OCI-LY3 (cell line): Measurements from ENCODE around the gene AGBL4.

ENCODE experiments used
- H2AFZ ChIP-seq: fragments of 200-600, 300-600 bp; shearing (Covaris generic); 2 replicates; pipeline ENCODE4 v1.6.0; 2014; ENCODE audit warnings: antibody characterized with exemption, low read depth, low read length
- H3K27ac ChIP-seq: fragments of 200-600, 300-600 bp; sonication (generic); 2 replicates; pipeline ENCODE4 v1.5.1; 2014; ENCODE audit warnings: mild to moderate bottlenecking, low read length, moderate library complexity, mixed read lengths
- H3K27me3 ChIP-seq: fragments of 200-600, 300-600 bp; sonication (generic); 2 replicates; pipeline ENCODE4 v1.6.1; 2014; ENCODE audit warnings: low read depth, low read length, mixed read lengths
- H3K36me3 ChIP-seq: fragments of 200-600, 300-600 bp; sonication (generic); replicated peaks from 2 replicates; pipeline ENCODE3; 2014; ENCODE audit warnings: low read depth, low read length, mixed read lengths
- H3K4me1 ChIP-seq: fragments of 300-600, 200-600 bp; sonication (generic); 2 replicates; pipeline ENCODE4 v1.6.1; 2014; ENCODE audit warnings: low read length, mixed read lengths
- H3K4me2 ChIP-seq: fragments of 200-600, 300-600 bp; sonication (generic); 2 replicates; pipeline ENCODE4 v1.6.1; 2014; ENCODE audit warnings: low read length, mixed read lengths
- H3K4me3 ChIP-seq: fragments of 300-600, 200-600 bp; sonication (generic); 2 replicates; pipeline ENCODE4 v1.5.1; 2014; ENCODE audit warnings: antibody characterized with exemption, mild to moderate bottlenecking, low read length, moderate library complexity
- H3K79me2 ChIP-seq: fragments of 300-600, 200-600 bp; shearing (Covaris generic); 2 replicates; pipeline ENCODE4 v1.6.1; 2014; ENCODE audit warnings: mild to moderate bottlenecking, low read length, mixed read lengths
- H3K9ac ChIP-seq: fragments of 300-600, 200-600 bp; shearing (Covaris generic); 2 replicates; pipeline ENCODE4 v1.6.0; 2014; ENCODE audit warnings: mild to moderate bottlenecking, low read length, moderate library complexity
- H3K9me3 ChIP-seq: fragments of 200-600, 300-600 bp; shearing (Covaris generic); 2 replicates; pipeline ENCODE4 v1.6.1; 2014; ENCODE audit warnings: low read length, mixed read lengths; ENCODE audit not compliant: insufficient read depth
- H4K20me1 ChIP-seq: fragments of 200-600, 300-600 bp; sonication (generic); 2 replicates; pipeline ENCODE4 v1.6.1; 2016; ENCODE audit warnings: low read length, mixed read lengths; ENCODE audit not compliant: insufficient read depth
- CTCF ChIP-seq: fragments of 200-600, 300-600 bp; sonication (generic); IDR thresholded peaks from 2 replicates; pipeline ENCODE4 v1.5.1; 2014; ENCODE audit warnings: antibody characterized with exemption, low read length, low read depth
- EZH2phosphoT487 ChIP-seq: fragments of 200-600 bp; shearing (Covaris generic); IDR thresholded peaks from 2 replicates; pipeline ENCODE4 v1.6.1; 2018; ENCODE audit warnings: antibody characterized with exemption, mixed run types, low read depth

Gene AGBL4

GRCh38 chr1:50023292-50024159 lies at the start of gene AGBL4:
AGBL4 (minus strand) TSS chr1:50023954.
- no peak within 1 kb of the TSS for H3K4me2 ChIP-seq
- H3K27me3 ChIP-seq = no peaks in the 10 kb centered on the region
- H3K36me3 ChIP-seq = no peaks in the 10 kb centered on the region
- no peaks in the 10 kb centered on the region for H3K9me3 ChIP-seq
- no peak within 1 kb of the TSS for H2AFZ ChIP-seq
- no peak within 1 kb of the TSS for H3K4me3 ChIP-seq
- H3K4me1 ChIP-seq = no peaks in the 10 kb centered on the region
- H3K79me2 ChIP-seq = no peaks in the 10 kb centered on the region
- no peak within 1 kb of the TSS for H3K9ac ChIP-seq
- no peaks in the 10 kb centered on the region for H4K20me1 ChIP-seq
- no peak within 1 kb of the TSS for H3K27ac ChIP-seq
- TF ChIP-seq CTCF (no peak), EZH2phosphoT487 (no peak)

GRCh38 chr1:50066806-50067205 lies 43.1 kb upstream of the AGBL4 start:
- no peaks in the 10 kb centered on the region for H3K36me3 ChIP-seq
- H2AFZ ChIP-seq = no peak overlapping the region
- H3K4me2 ChIP-seq = no peak overlapping the region
- H3K4me3 ChIP-seq = no peak overlapping the region
- TF ChIP-seq CTCF (no peak), EZH2phosphoT487 (no peak)
- H3K27ac ChIP-seq = no peak overlapping the region
- H3K9me3 ChIP-seq = no peaks in the 10 kb centered on the region
- no peaks in the 10 kb centered on the region for H3K4me1 ChIP-seq
- H4K20me1 ChIP-seq = no peaks in the 10 kb centered on the region
- no peaks in the 10 kb centered on the region for H3K27me3 ChIP-seq
- no peak overlapping the region for H3K9ac ChIP-seq
- H3K79me2 ChIP-seq = no peaks in the 10 kb centered on the region

DNA sequence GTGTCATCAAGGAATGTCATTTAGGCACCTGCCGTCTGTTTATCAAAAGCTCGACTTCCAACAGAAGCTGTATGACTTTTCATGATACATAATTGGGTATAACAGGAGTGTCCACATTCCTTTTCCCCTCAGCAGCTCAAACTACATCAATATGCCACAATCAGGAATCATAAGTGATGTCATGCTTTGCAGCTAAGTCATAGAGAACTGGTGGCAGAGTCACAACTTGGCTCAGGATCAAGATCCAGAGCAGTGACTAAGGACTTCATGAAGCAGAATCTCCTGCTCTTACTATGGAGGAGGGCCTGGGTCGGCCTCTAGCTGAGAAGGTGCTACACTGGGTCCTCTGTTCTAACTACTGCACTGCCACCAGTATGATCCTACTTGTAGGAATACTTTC lies 36.5 kb upstream of the AGBL4 start:
- TF ChIP-seq CTCF (no peak), EZH2phosphoT487 (no peak)
- H3K27ac ChIP-seq = no peak overlapping the region
- H3K4me2 ChIP-seq = no peak overlapping the region
- H3K79me2 ChIP-seq = no peaks in the 10 kb centered on the region
- H4K20me1 ChIP-seq = no peaks in the 10 kb centered on the region
- no peak overlapping the region for H3K4me3 ChIP-seq
- no peaks in the 10 kb centered on the region for H3K36me3 ChIP-seq
- no peak overlapping the region for H2AFZ ChIP-seq
- no peaks in the 10 kb centered on the region for H3K4me1 ChIP-seq
- H3K27me3 ChIP-seq = no peaks in the 10 kb centered on the region
- no peak overlapping the region for H3K9ac ChIP-seq
- H3K9me3 ChIP-seq = no peaks in the 10 kb centered on the region

- H3K79me2 ChIP-seq = no peaks in the 10 kb centered on the region
- no peak overlapping the region for H3K27ac ChIP-seq
- no peak overlapping the region for H3K4me3 ChIP-seq
- H4K20me1 ChIP-seq = no peaks in the 10 kb centered on the region
- TF ChIP-seq EZH2phosphoT487 (no peak), CTCF (no peak)
- no peaks in the 10 kb centered on the region for H3K36me3 ChIP-seq
- no peak overlapping the region for H3K4me2 ChIP-seq
- no peak overlapping the region for H2AFZ ChIP-seq
- no peaks in the 10 kb centered on the region for H3K4me1 ChIP-seq
- H3K9me3 ChIP-seq = no peaks in the 10 kb centered on the region
- H3K9ac ChIP-seq = no peak overlapping the region
- no peaks in the 10 kb centered on the region for H3K27me3 ChIP-seq
These were observed 25.0 kb upstream of the AGBL4 start for GRCh38 chr1:50048791-50049190.
